K562 (cell line): ENCODE measurements around the gene PRKAR2B. TPM values are rescaled to one million over a fixed set of nuclear protein-coding genes. Genes with fewer than 3 reads are reported as not detected.

Experiments
- ATAC-seq: fragments of 200-7000 bp; cut with Tn5 transposase; 3 replicates; pipeline ENCODE4 v1.9.1; 2020; ENCODE audit warnings: moderate library complexity
- BruUV-seq: library from RNA; stranded (reverse); fragments of 400-500 nt; replicated peaks from 2 replicates; lab custom pipeline; 2021; lab: Mats Ljungman, UMichigan
- CTCF ChIA-PET: fragments of 300-600 bp; formaldehyde crosslinking; extraction: SDS; loops from one replicate; lab custom pipeline; 2021; ENCODE audit warnings: low intra/inter-chr PET ratio; lab: Yijun Ruan, JAX
- POLR2A ChIA-PET: fragments of 300-600, 350-650 bp; sonication (Branson Sonifier 250); formaldehyde crosslinking; extraction: SDS; loops from one replicate; lab custom pipeline; 2021; ENCODE audit warnings: antibody characterized with exemption, inconsistent platforms; lab: Yijun Ruan, JAX
- DNase-seq, 4 experiments: peaks; one replicate each; pipeline versions ENCODE4 v3.0.0 to v3.0.0-alpha.2; 2011 to 2018; ENCODE audit warnings: low spot score in 3 of 4, mixed read lengths in 3 of 4; ENCODE audit errors: extremely low read depth in 1 of 4
- FAIRE-seq: peaks from 2 replicates; lab custom pipeline; 2011; peaks lifted over from hg19 to GRCh38; lab: Jason Lieb, UNC
- H2AFZ ChIP-seq: 2 replicates; pipeline ENCODE4 v1.6.0; 2011; ENCODE audit warnings: low read depth, low read length, control low read depth, inconsistent platforms
- H3K27ac ChIP-seq: fragments of 200-600 bp; 3 replicates; pipeline ENCODE4 v1.8.0; 2011; ENCODE audit warnings: low read depth, mild to moderate bottlenecking, control low read depth, inconsistent platforms, low read length, moderate library complexity, mixed read lengths; ENCODE audit errors: extremely low read depth
- H3K27me3 ChIP-seq, 2 experiments: fragments of 300-600 bp in 1 of 2; 2 replicates in 1 of 2; 3 replicates in 1 of 2; pipeline versions ENCODE4 v1.6.0 to v1.8.0; 2011; ENCODE audit warnings: inconsistent platforms in 2 of 2, low read length in 2 of 2, mild to moderate bottlenecking in 1 of 2, mixed read lengths in 1 of 2, moderate library complexity in 1 of 2; ENCODE audit not compliant: control insufficient read depth in 2 of 2, insufficient read depth in 2 of 2
- H3K36me3 ChIP-seq: fragments of 300-600 bp; 3 replicates; pipeline ENCODE4 v1.8.0; 2011; ENCODE audit warnings: mild to moderate bottlenecking, low read length, inconsistent platforms; ENCODE audit not compliant: control insufficient read depth, insufficient read depth
- H3K4me1 ChIP-seq, 2 experiments: fragments of 200-600 bp in 1 of 2; replicated peaks in 1 of 2; 2 replicates in 1 of 2; 3 replicates in 1 of 2; pipeline versions ENCODE4 v1.5.1 to v1.8.0; 2011; ENCODE audit warnings: inconsistent platforms in 2 of 2, low read length in 2 of 2, mild to moderate bottlenecking in 1 of 2, mixed read lengths in 1 of 2, moderate library complexity in 1 of 2; ENCODE audit not compliant: control insufficient read depth in 2 of 2, insufficient read depth in 2 of 2
- H3K4me2 ChIP-seq: 2 replicates; pipeline ENCODE4 v1.6.1; 2011; ENCODE audit warnings: low read length, control low read depth, inconsistent platforms, mixed read lengths; ENCODE audit not compliant: insufficient read depth
- H3K4me3 ChIP-seq: fragments of 200-600 bp; sonication (generic), shearing (Covaris generic); 2 replicates; pipeline ENCODE4 v1.5.1; 2016; ENCODE audit warnings: control low read depth, inconsistent platforms
- H3K79me2 ChIP-seq: fragments of 200-600 bp; 3 replicates; pipeline ENCODE4 v1.8.0; 2011; ENCODE audit warnings: low read length, inconsistent platforms; ENCODE audit not compliant: control insufficient read depth, insufficient read depth
- H3K9ac ChIP-seq, 2 experiments: 2 replicates each; pipeline versions ENCODE4 v1.6.0 to v1.6.1; 2011; ENCODE audit warnings: low read depth in 2 of 2, low read length in 2 of 2, control low read depth in 1 of 2, inconsistent platforms in 1 of 2, mild to moderate bottlenecking in 1 of 2, mixed read lengths in 1 of 2; ENCODE audit not compliant: insufficient read depth in 1 of 2
- H3K9me1 ChIP-seq: one replicate; pipeline ENCODE4 v1.6.0; 2011; ENCODE audit warnings: inconsistent platforms, mild to moderate bottlenecking, low read length, moderate library complexity; ENCODE audit not compliant: control insufficient read depth, insufficient read depth
- H3K9me3 ChIP-seq: replicated peaks from 2 replicates; pipeline ENCODE4 v1.5.1; 2011; ENCODE audit warnings: low read depth, low read length, inconsistent platforms; ENCODE audit not compliant: control insufficient read depth, insufficient read depth
- H4K20me1 ChIP-seq: replicated peaks from 2 replicates; pipeline ENCODE4 v1.6.1; 2011; ENCODE audit warnings: low read length, inconsistent platforms, mixed read lengths; ENCODE audit not compliant: control insufficient read depth, insufficient read depth
- POLR2G ChIP-seq: fragments of 200-400 bp; formaldehyde crosslinking; IDR thresholded peaks from 2 replicates; pipeline ENCODE4 v1.6.1; 2017; ENCODE audit warnings: low read depth, mild to moderate bottlenecking, antibody characterized with exemption, low read length, moderate library complexity
- RHOXF2B ChIP-seq: fragments of 250-450 bp; sonication (Bioruptor Pico); conservative IDR thresholded peaks from 2 replicates; pipeline ENCODE4 v1.5.1; 2021
- SIN3A ChIP-seq, 2 experiments: fragments of 150-350 bp in 1 of 2; IDR thresholded peaks; 2 replicates each; pipeline ENCODE4 v1.6.1; 2011 to 2016; ENCODE audit warnings: borderline replicate concordance in 2 of 2, low read depth in 2 of 2, low read length in 2 of 2, mild to moderate bottlenecking in 2 of 2, moderate library complexity in 2 of 2; ENCODE audit not compliant: control insufficient read depth in 1 of 2
- ZBTB2 ChIP-seq: fragments of 450-650 bp; IDR thresholded peaks from 2 replicates; pipeline ENCODE4 v1.6.1; 2016; ENCODE audit warnings: antibody characterized with exemption
- ZNF764 ChIP-seq: fragments of 250-450 bp; sonication (Bioruptor Pico); IDR thresholded peaks from 2 replicates; pipeline ENCODE4 v1.4.0; 2020; ENCODE audit warnings: low read depth, mild to moderate bottlenecking, moderate library complexity
- ZSCAN29 ChIP-seq: fragments of 450-650 bp; IDR thresholded peaks from 2 replicates; pipeline ENCODE4 v1.6.1; 2017
- WGBS: fragments of 100-300 bp; shearing (Covaris generic); methylation state at CpG from one replicate; pipeline ENCODE4 v1.1.6; 2016; ENCODE audit warnings: low coverage, mixed read lengths; ENCODE audit not compliant: insufficient coverage; ENCODE audit errors: missing lambda C conversion rate; 5-methylcytosine and 5-hydroxymethylcytosine counted together
- in situ Hi-C: fragments of 300-500 bp; cut with MboI; formaldehyde crosslinking; loops from 4 replicates; pipeline ENCODE4 v1.15.0; 2018; ENCODE audit warnings: inconsistent platforms, mixed read lengths
- intact Hi-C: fragments of 100-400 bp; cut with micrococcal nuclease; formaldehyde crosslinking; loops from 2 replicates; pipeline ENCODE4 v1.14.2; 2022
- polyA plus RNA-seq, 8 experiments: library from polyadenylated mRNA; depleted of rRNA in 4 of 8; stranded (reverse) in 5 of 8; unstranded in 3 of 8; fragments of >200 nt; fragmentation: Nextera tagmentation in 2 of 8; fragmentation: Illumina TruSeq in 1 of 8; extraction: Ambion mirVana in 2 of 8; extraction: Trizol in 1 of 8; gene quantifications; 2 replicates each; pipeline versions ENCODE4 v1.2.1 to v1.2.3, GENCODE V29; 2011 to 2014; ENCODE audit warnings: inconsistent platforms in 1 of 8, missing spikeins in 1 of 8
- total RNA-seq, 7 experiments: library from RNA; depleted of rRNA in 6 of 7; stranded (reverse); fragments of >200 nt in 6 of 7; fragmentation: Illumina TruSeq in 2 of 7; extraction: Trizol in 2 of 7; gene quantifications; 2 replicates each; pipeline versions ENCODE4 v1.2.1 to v1.2.3, GENCODE V29; 2011 to 2021; ENCODE audit warnings: low replicate concordance in 1 of 7
- TF ChIP-seq, protein P1 (sequence below): sonication (generic); IDR thresholded peaks from 2 replicates; pipeline ENCODE4 v1.6.1; 2016
- TF ChIP-seq, protein P2 (sequence below), 2 experiments: fragments of 450-650 bp in 1 of 2; sonication (generic) in 1 of 2; formaldehyde crosslinking in 1 of 2; IDR thresholded peaks; 2 replicates each; pipeline versions ENCODE4 v1.7.1 to v1.9.0; 2016 to 2022; ENCODE audit warnings: inconsistent platforms in 1 of 2, mild to moderate bottlenecking in 1 of 2, missing genetic modification reagents in 1 of 2

The PRKAR2B gene
- total and polyA plus RNA-seq, 9 of the 15 experiments (the other 6 are each of a cell fraction or from before 2014, with no cell fraction given), result 59.0 to 173 (median 129) TPM

GRCh38 chr7:107170051-107170915 lies 125.8 kb downstream of the PRKAR2B start:
- H4K20me1 ChIP-seq, result no peaks in the 10 kb centered on the region; the same call in none of the 2 replicates
- BruUV-seq, result TSS peak; percentile 77
- DNase-seq (no peak), ATAC-seq (no peak), FAIRE-seq (no peak)
- 8% methylated on average over 13 of the region's 13 CpGs for WGBS
- H3K79me2 ChIP-seq, result peaks cover 49% of the 10 kb centered on the region
- in situ Hi-C loops (no loop called here), intact Hi-C loops (no loop called here)
- H3K4me3 ChIP-seq, result peak overlapping the region; percentile 74
- H3K9ac ChIP-seq, result peak overlapping the region; percentile 80 to 97
- H3K9me3 ChIP-seq, result no peaks in the 10 kb centered on the region
- peak overlapping the region; percentile 89 for H3K4me2 ChIP-seq
- CTCF ChIA-PET, result no interaction called here
- no peaks in the 10 kb centered on the region for H3K9me1 ChIP-seq
- peak overlapping the region; percentile 93 for H3K27ac ChIP-seq
- POLR2A ChIA-PET, result interaction anchor here (0.6 to 4.3 kb wide), 23 partner anchors 8 to 885 kb away, joined by 3 to 35 read pairs (median 4); partner anchors contain the start of genes CBLL1, NAMPT and PRKAR2B
- peaks cover 5 to 27% of the 10 kb centered on the region in 2 experiments for H3K4me1 ChIP-seq
- no peaks in the 10 kb centered on the region; the same call in 2 of the 3 replicates for H3K36me3 ChIP-seq
- H3K27me3 ChIP-seq, result no peaks in the 10 kb centered on the region
- H2AFZ ChIP-seq, result peak overlapping the region; percentile 86
- no peak for TF ChIP-seq ZNF764 (CRISPR knock-in tag)
- TF ChIP-seq, protein P1, sequence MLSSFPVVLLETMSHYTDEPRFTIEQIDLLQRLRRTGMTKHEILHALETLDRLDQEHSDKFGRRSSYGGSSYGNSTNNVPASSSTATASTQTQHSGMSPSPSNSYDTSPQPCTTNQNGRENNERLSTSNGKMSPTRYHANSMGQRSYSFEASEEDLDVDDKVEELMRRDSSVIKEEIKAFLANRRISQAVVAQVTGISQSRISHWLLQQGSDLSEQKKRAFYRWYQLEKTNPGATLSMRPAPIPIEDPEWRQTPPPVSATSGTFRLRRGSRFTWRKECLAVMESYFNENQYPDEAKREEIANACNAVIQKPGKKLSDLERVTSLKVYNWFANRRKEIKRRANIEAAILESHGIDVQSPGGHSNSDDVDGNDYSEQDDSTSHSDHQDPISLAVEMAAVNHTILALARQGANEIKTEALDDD, result peak; percentile 37; the same call in 1 of the 2 replicates
- TF ChIP-seq ZSCAN29, result no peak
- 0 out of 2 replicates have a peak, but pooled peaks have one; percentile 47 for TF ChIP-seq RHOXF2B (CRISPR knock-in tag)
- TF ChIP-seq, protein P2, sequence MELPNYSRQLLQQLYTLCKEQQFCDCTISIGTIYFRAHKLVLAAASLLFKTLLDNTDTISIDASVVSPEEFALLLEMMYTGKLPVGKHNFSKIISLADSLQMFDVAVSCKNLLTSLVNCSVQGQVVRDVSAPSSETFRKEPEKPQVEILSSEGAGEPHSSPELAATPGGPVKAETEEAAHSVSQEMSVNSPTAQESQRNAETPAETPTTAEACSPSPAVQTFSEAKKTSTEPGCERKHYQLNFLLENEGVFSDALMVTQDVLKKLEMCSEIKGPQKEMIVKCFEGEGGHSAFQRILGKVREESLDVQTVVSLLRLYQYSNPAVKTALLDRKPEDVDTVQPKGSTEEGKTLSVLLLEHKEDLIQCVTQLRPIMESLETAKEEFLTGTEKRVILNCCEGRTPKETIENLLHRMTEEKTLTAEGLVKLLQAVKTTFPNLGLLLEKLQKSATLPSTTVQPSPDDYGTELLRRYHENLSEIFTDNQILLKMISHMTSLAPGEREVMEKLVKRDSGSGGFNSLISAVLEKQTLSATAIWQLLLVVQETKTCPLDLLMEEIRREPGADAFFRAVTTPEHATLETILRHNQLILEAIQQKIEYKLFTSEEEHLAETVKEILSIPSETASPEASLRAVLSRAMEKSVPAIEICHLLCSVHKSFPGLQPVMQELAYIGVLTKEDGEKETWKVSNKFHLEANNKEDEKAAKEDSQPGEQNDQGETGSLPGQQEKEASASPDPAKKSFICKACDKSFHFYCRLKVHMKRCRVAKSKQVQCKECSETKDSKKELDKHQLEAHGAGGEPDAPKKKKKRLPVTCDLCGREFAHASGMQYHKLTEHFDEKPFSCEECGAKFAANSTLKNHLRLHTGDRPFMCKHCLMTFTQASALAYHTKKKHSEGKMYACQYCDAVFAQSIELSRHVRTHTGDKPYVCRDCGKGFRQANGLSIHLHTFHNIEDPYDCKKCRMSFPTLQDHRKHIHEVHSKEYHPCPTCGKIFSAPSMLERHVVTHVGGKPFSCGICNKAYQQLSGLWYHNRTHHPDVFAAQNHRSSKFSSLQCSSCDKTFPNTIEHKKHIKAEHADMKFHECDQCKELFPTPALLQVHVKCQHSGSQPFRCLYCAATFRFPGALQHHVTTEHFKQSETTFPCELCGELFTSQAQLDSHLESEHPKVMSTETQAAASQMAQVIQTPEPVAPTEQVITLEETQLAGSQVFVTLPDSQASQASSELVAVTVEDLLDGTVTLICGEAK (IDR thresholded peaks at IDR 0.05), result peak; percentile 52
- TF ChIP-seq, protein P2 (CRISPR knock-in tag; IDR thresholded peaks at IDR 0.05), result no peak
- TF ChIP-seq POLR2G, result no peak
- 0 out of 4 replicates have a peak, but pooled peaks of 1 of the 2 experiments have one; percentile 8 for TF ChIP-seq SIN3A (IDR thresholded peaks at IDR 0.05; ENCODE audit: borderline replicate concordance in 2 of 2, control insufficient read depth in 1 of 2, low read depth in 2 of 2, low read length in 2 of 2)
- TF ChIP-seq ZBTB2, result no peak
